NCI-H510A treated with DMSO at 0.1 percent for 48 hours (cell line): ENCODE results near the gene POC1A.

Experiments
- DNase-seq: peaks from one replicate; lab custom pipeline; 2025; lab: John Stamatoyannopoulos, UW

POC1A gene

DNA sequence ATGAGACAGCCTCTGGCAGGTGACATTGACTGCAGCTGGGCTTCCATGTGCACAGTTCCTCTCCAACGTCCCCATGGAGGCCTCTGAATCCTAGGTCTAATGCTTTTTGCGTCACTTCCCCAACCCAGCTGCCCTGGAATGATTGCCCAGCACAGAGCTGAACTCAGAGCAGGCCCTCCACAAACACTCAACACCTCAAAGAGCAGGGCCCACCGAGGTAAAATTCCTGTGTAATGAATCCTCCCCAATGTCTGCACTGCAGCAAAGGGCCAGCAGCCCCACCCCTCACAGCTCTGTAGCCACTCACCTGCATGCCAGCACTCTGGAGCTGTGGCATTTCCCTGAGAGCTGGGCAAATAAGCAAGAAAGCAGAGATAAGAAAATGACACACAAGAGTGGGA is 55.2 kb downstream of the POC1A start:
- DNase-seq: no peak

- no peak for DNase-seq
These were observed 56.2 kb downstream of the POC1A start for GRCh38 chr3:52097851-52098507.

DNA sequence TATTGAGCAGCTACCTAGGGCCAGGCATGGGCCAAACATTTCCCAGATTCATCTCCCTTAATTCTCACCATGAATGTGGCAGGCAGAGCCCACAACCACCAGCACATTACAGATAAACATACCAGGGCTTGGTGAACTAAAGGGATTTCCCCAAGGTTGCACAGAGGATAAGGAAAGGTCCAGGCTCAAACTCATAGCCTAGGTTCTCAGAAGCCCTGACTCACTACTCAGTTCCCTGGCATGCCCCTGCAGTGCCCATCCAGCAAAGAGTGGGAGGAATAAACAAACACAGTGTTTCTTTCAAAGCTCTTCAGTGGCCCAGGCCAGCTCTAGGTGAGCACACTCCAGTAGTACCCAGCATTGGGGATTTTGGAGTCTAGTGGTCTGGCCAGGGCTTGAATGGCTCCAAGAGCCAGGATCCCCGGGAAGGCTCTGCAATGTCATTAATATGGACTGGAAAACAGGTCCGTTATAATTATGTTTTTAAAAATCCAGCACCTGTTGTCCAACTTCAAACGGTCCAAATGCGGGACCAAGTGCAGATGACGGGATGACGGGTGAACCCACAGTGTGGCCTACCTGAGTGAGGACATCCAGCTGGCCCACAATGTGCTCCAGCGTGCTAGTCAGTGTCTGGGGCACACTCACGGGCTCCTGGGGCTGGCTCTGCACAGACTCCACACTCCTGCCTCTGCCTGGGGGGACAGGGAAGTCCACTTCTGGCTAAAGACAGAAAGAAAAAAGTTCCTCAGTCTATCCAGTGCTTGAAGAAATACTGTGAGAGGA is 58.0 kb downstream of the POC1A start:
- no peak for DNase-seq

- DNase-seq: no peak
These were observed 59.4 kb downstream of the POC1A start for GRCh38 chr3:52094571-52095485.

GRCh38 chr3:52093756-52094545 is 60.3 kb downstream of the POC1A start:
- DNase-seq: no peak

DNA sequence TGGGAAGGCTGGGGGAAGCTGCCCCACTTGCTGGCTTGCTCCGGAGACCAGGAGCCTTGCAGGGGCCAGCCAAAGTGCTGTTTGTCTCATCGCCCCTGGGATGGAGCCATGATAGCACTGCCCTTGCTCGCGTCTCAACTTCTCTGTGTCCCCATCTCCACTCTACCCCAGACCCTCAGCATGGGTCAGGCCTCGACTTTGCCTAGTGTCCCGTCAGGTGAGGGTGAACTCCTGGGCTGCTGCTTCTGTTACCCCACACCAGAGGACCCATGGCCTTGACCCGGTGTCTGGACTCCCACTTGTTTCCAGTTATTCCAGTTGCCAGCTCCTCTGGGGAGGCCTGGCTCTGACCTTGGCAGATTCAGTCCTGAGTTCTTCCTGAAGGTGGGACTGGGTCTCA is 61.3 kb downstream of the POC1A start:
- DNase-seq: no peak

GRCh38 chr3:52092271-52092660 is 62.0 kb downstream of the POC1A start:
- no peak for DNase-seq

DNA sequence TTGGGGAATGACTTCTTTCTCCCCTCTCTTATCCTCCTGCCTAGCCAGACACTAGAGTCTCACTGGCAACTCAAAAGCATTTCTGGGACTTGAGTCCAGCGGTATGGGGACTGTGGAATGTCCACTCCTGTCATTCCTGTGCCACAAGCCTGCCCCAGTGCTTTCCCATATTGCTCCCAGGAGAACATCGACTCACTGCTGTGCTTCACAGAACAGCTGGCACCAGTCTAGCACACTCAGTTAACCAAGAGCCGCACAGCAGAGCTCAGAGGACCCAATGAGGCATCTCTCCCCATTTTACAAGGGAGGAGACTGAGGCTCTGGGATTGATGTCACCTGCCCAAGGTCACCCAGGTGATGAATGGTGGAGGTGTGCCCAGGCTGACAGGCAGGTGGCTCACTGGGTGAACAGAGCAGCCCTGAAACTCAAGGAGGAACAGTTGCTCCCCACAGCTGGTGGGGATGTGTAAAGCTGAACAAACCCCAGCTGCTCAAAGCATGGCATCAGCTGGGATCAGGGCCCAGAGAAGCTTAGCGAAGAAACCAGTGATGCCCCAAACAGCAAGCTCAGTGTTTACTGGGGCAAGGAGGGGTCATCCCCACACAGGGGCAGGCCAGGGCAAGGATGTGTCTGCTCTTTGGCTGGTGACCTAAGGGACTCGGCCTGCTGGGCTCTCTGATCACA is 62.5 kb downstream of the POC1A start:
- no peak for DNase-seq

GRCh38 chr3:52090933-52091468 is 63.2 kb downstream of the POC1A start:
- no peak for DNase-seq

DNA sequence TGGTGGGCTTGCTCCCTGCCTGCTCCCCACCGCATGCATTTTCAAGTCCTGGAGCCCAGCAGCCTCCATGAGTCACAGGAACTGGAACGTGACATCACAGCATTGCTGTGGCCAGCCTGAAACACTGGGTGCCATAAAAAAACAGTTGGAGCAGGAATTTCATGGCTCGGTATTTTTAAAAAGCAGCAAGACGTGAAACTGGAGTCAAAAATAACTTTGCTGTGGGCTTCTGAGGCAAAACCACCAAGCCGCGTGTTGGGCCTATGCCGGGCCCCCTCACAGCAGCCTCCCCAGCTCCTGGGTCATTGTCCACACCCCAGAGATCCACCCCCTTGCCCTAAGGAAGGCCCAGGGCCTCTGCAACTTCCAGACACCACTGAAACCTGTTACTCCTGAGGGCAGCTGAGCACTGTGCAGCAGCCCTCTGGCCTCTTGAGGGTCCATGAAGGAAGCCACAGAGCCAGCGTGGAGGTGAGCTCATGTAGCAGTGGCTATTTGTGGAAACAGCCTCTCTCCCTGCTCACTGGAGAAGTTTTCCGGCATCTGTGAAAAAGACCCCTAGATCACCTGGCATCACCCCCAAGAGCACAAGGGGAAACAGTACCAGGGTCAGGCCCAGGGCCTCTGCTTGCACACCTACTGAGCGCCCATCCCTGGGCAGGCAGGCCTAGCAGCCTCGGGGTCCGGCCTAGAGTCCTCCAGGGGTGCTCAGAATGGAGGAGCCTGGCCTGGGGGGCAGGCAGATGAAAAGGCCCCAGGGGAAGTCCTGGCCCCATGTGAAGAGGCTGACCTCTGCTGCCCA is 63.9 kb downstream of the POC1A start:
- DNase-seq: no peak

DNA sequence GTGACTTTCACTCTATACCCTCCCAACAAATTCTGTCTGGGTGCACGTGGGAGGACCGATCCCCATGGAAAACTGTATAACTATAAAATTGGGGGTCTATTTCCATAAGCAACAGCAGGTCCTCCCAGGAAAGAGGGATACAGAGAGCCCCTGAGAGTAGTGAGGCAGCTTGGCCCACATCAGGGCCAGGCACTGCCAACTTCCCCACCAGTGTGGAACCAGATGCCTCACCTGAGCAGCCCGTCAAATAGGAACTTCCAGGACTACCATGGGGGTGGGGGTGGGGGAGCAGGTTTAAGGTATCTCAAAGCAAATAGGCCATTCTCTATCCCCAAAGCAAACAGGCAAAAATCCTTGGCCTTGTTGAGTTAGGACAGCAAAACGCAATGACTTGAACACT is 64.5 kb downstream of the POC1A start:
- no peak for DNase-seq

DNA sequence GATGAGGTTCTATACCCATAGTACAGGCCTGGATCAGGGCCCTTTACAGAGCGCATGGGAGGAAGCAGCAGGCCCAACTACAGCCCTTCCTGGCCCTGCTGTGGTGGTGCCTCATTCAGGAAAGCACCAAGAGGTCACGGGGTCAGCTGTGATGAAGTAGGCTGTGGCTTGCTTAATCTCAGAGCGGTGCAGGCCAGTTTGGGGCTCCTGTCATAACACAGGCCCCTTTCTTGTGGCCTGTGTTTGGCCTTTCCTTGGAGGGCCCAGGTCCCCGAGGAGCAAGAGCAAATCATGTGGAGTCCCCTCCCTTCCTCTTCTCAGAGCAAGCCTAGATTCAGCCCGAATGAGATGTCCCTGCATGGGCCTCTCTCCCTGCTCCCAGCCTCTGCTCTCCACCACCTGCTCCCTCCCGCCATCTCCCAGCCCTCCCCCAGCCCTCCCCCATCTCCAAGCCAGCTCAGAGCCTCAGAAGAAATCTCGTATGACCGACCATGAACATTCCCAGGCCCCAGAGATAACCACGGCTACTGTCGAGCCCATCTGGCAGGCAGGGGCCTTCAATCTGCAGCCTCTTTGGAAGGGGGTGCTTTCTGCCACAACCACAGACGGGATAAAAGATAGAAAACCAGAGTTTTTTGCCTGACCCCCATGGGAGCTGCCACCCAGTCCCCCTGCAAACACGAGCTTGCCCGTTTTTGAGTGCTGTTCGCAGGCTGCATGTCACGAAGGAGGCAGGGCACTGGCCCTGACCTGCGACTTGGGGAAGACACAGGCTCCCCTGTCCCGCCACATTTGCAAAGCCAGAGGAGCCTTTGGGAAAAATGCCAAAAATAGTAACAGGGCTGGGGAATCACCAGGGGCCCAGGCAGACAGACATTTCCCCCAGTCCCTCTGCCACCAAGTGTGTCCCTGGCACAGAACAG is 65.5 kb downstream of the POC1A start:
- DNase-seq: no peak

- DNase-seq: no peak
These were observed 66.5 kb downstream of the POC1A start for GRCh38 chr3:52087731-52088130.

DNA sequence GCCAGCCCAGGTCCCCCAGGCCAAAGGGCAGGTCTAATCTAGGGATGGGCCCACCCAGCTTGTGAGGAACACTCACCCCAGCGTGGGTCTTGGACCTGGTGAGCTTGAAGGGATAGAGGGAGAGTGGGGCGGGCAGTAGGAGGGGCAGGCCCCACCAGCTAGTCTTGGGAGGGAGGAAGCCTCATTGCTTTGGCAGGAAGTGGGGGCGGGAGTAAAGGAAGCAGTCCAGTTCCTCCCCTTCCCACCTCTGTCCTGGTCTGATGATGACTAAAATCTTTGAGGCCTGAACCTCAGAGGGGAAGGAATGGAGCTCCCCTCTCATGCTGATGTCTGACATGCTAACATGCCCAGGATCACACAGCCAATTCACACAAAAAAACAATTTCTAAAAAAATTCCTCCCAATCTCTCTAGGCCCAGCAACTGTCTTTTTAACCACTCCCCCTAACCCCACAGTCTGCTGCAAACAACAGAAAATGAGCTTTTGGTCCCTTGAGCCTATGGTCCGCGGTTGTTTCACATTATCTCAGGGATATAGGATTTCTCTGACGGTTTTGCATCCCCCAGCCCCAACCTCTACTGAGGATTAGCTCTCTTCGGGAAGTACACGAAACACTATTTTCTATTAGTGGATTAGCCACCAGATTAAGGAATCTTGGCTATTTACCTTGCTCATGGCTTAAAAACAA is 67.1 kb downstream of the POC1A start:
- no peak for DNase-seq

GRCh38 chr3:52086461-52086860 is 67.8 kb downstream of the POC1A start:
- no peak for DNase-seq

DNA sequence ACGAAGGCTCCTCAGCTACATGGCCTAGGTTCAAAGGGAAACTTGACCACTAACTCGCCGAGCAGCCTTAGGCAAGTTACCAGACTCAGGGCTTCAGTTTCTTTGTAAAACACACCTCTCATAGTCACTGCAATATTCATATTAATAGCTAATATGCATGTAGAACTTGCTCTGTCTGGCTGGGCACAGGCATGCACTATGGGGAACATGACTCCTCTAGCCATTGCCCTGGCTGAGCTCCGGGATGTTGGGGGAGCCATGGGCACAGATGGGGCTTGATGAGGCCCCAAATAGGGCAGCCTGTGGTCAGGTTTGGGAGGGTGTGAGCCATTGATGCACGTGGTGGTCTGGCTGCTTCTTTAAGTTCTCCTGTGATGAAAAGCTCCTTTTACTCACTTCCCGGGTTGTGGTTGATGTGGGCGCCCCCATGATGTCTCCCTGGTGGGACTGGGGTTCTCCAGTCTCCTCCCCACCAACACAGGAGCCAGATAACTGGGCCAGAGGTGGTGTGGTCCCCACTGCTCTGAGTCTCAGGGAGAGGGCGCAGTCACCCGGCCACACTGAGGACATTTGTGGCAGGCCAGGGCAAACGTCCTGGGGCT is 68.4 kb downstream of the POC1A start:
- DNase-seq: no peak

DNA sequence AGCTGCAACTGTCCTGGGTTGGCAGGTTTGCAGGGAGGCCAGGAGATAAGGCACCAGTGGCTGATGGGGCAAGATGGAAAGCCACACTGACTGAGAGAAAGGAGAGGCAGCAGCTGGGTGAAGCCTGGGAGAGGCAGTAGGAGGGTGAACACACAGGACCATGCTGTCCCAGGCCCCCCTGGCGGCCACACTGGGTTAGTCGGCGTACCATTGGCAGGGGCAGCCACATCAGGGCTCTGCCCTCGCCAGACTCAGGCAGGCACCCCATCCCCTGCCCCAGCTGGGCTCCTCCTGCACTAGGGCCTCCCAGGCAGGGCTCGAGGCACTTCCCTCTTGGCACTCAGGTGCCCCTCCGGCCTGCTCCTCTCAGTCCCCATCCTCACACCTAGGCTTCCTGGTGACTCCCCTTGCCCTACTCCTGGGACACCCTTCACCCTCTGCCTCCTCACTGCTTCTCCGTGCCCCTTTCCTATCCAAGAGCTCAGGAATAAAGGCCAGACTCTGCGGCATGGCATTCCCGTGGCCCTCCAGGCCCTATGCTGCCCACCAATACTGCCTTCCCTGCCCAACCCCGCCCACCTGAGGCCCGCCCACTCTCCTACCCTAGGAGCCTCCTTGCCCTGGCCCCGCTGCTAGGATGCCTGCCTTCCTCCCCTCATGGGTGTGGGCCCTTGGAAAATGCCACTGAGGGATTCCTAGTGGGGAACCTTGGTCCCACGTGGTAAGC is 69.1 kb downstream of the POC1A start:
- no peak for DNase-seq
